ENCODE measurements around the gene CFAP92. TPM values are rescaled to one million over a fixed set of nuclear protein-coding genes. Genes with fewer than 3 reads are reported as not detected.

Gene CFAP92
- total RNA-seq, 2 donors from 2014 or later, result 0.15 to 0.37 TPM

GRCh38 chr3:129007792-129008191 is 13.9 kb upstream of the CFAP92 start:
- no peak overlapping the region for H3K27ac Mint-ChIP-seq
- H3K36me3 Mint-ChIP-seq (ENCODE audit: low read depth), result peaks cover 5% of the 10 kb centered on the region
- H3K27me3 Mint-ChIP-seq, result peaks cover 15% of the 10 kb centered on the region
- no peak overlapping the region for H3K4me3 Mint-ChIP-seq
- H3K4me1 Mint-ChIP-seq, result peaks cover 19% of the 10 kb centered on the region
- ATAC-seq (no peak), DNase-seq (no peak)
- H3K9me3 ChIP-seq (ENCODE audit: control insufficient read depth, low read length, poor library complexity, severe bottlenecking), result no peaks in the 10 kb centered on the region

- DNase-seq (no peak), ATAC-seq (no peak)
- Mint-ChIP-seq H3K27me3 (peaks cover 24% of the 10 kb centered on the region), H3K4me1 (peaks cover 21% of the 10 kb centered on the region), H3K4me3 (no peak overlapping the region), H3K27ac (no peak overlapping the region), H3K36me3 (ENCODE audit: low read depth) (peaks cover 12% of the 10 kb centered on the region)
- no peaks in the 10 kb centered on the region for H3K9me3 ChIP-seq (ENCODE audit: control insufficient read depth, low read length, poor library complexity, severe bottlenecking)
These were observed 13.0 kb upstream of the CFAP92 start for GRCh38 chr3:129006864-129007263.

- ATAC-seq, result no peak
- Mint-ChIP-seq H3K27ac (no peak overlapping the region), H3K36me3 (ENCODE audit: low read depth) (peaks cover 12% of the 10 kb centered on the region), H3K27me3 (peaks cover 26% of the 10 kb centered on the region), H3K4me3 (no peak overlapping the region), H3K4me1 (peaks cover 21% of the 10 kb centered on the region)
- DNase-seq, result no peak
- H3K9me3 ChIP-seq (ENCODE audit: control insufficient read depth, low read length, poor library complexity, severe bottlenecking), result no peaks in the 10 kb centered on the region
These were observed 11.8 kb upstream of the CFAP92 start for GRCh38 chr3:129005526-129006303.

- ATAC-seq, result no peak
- peaks cover 36% of the 10 kb centered on the region for H3K27me3 Mint-ChIP-seq
- no peak for DNase-seq
- peaks cover 21% of the 10 kb centered on the region for H3K4me1 Mint-ChIP-seq
- peak overlapping the region; percentile 68 for H3K4me3 Mint-ChIP-seq
- no peaks in the 10 kb centered on the region for H3K9me3 ChIP-seq (ENCODE audit: control insufficient read depth, low read length, poor library complexity, severe bottlenecking)
- H3K27ac Mint-ChIP-seq, result no peak overlapping the region
- H3K36me3 Mint-ChIP-seq (ENCODE audit: low read depth), result peaks cover 12% of the 10 kb centered on the region
These were observed 10.9 kb upstream of the CFAP92 start for GRCh38 chr3:129004639-129005295.

- peak; percentile 32 to 59 (median 50) for DNase-seq
- no peaks in the 10 kb centered on the region for H3K9me3 ChIP-seq (ENCODE audit: control insufficient read depth, low read length, poor library complexity, severe bottlenecking)
- no peak overlapping the region for H3K27ac Mint-ChIP-seq
- peaks cover 24% of the 10 kb centered on the region for H3K4me1 Mint-ChIP-seq
- peaks cover 12% of the 10 kb centered on the region for H3K36me3 Mint-ChIP-seq (ENCODE audit: low read depth)
- H3K27me3 Mint-ChIP-seq, result peaks cover 36% of the 10 kb centered on the region
- ATAC-seq, result peak; percentile 92
- H3K4me3 Mint-ChIP-seq, result peak overlapping the region; percentile 79
These were observed 9.8 kb upstream of the CFAP92 start for GRCh38 chr3:129003578-129004112.

- ATAC-seq, result no peak
- H3K9me3 ChIP-seq (ENCODE audit: control insufficient read depth, low read length, poor library complexity, severe bottlenecking), result no peaks in the 10 kb centered on the region
- Mint-ChIP-seq H3K36me3 (ENCODE audit: low read depth) (peaks cover 12% of the 10 kb centered on the region), H3K4me1 (peaks cover 24% of the 10 kb centered on the region), H3K4me3 (peak overlapping the region; percentile 80), H3K27me3 (peaks cover 36% of the 10 kb centered on the region), H3K27ac (peak overlapping the region; percentile 6)
- no peak for DNase-seq
These were observed 9.0 kb upstream of the CFAP92 start for GRCh38 chr3:129002573-129003569.

- Mint-ChIP-seq H3K27me3 (peaks cover 36% of the 10 kb centered on the region), H3K27ac (no peak overlapping the region)
- H3K9me3 ChIP-seq (ENCODE audit: control insufficient read depth, low read length, poor library complexity, severe bottlenecking), result no peaks in the 10 kb centered on the region
These were observed 8.1 kb upstream of the CFAP92 start for GRCh38 chr3:129001806-129002572.

GRCh38 chr3:129001101-129001805 is 7.4 kb upstream of the CFAP92 start, which contains the start of gene EFCC1:
EFCC1 (plus strand) TSS chr3:129001304; CDS start chr3:129001629, 325 bp downstream.
- H3K27ac Mint-ChIP-seq, result no peak within 1 kb of the TSS
- peaks cover 12% of the 10 kb centered on the region for H3K36me3 Mint-ChIP-seq (ENCODE audit: low read depth)
- no peak for ATAC-seq
- H3K4me3 Mint-ChIP-seq, result peak within 1 kb of the TSS; percentile 80
- peaks cover 36% of the 10 kb centered on the region for H3K27me3 Mint-ChIP-seq
- no peaks in the 10 kb centered on the region for H3K9me3 ChIP-seq (ENCODE audit: control insufficient read depth, low read length, poor library complexity, severe bottlenecking)
- DNase-seq, result no peak
- peaks cover 22% of the 10 kb centered on the region for H3K4me1 Mint-ChIP-seq

More at GRCh38 chr3:129001806-129002572, 8.1 kb upstream of the CFAP92 start:
- ATAC-seq, result peak; percentile 48
- peaks cover 22% of the 10 kb centered on the region for H3K4me1 Mint-ChIP-seq
- H3K4me3 Mint-ChIP-seq, result peak overlapping the region; percentile 80
- no peak for DNase-seq
- H3K36me3 Mint-ChIP-seq (ENCODE audit: low read depth), result peaks cover 12% of the 10 kb centered on the region

- ATAC-seq (no peak), DNase-seq (no peak)
- Mint-ChIP-seq H3K36me3 (ENCODE audit: low read depth) (peaks cover 12% of the 10 kb centered on the region), H3K27ac (no peak overlapping the region), H3K4me3 (peak overlapping the region; percentile 61), H3K27me3 (peaks cover 36% of the 10 kb centered on the region), H3K4me1 (peaks cover 22% of the 10 kb centered on the region)
- H3K9me3 ChIP-seq (ENCODE audit: control insufficient read depth, low read length, poor library complexity, severe bottlenecking), result no peaks in the 10 kb centered on the region
These were observed 6.8 kb upstream of the CFAP92 start for GRCh38 chr3:129000742-129001100.

GRCh38 chr3:128999102-128999501 is 5.2 kb upstream of the CFAP92 start:
- Mint-ChIP-seq H3K4me1 (peaks cover 22% of the 10 kb centered on the region), H3K4me3 (no peak overlapping the region)
- no peaks in the 10 kb centered on the region for H3K9me3 ChIP-seq (ENCODE audit: control insufficient read depth, low read length, poor library complexity, severe bottlenecking)

GRCh38 chr3:128998561-128998960 is 4.7 kb upstream of the CFAP92 start:
- Mint-ChIP-seq H3K27ac (no peak overlapping the region), H3K4me1 (peaks cover 25% of the 10 kb centered on the region), H3K27me3 (peaks cover 28% of the 10 kb centered on the region), H3K36me3 (ENCODE audit: low read depth) (peaks cover 10% of the 10 kb centered on the region), H3K4me3 (no peak overlapping the region)
- no peak for DNase-seq
- H3K9me3 ChIP-seq (ENCODE audit: control insufficient read depth, low read length, poor library complexity, severe bottlenecking), result no peaks in the 10 kb centered on the region
- ATAC-seq, result no peak

More at GRCh38 chr3:128999102-128999501, 5.2 kb upstream of the CFAP92 start:
- peaks cover 28% of the 10 kb centered on the region for H3K27me3 Mint-ChIP-seq
- ATAC-seq (no peak), DNase-seq (no peak)
- H3K36me3 Mint-ChIP-seq (ENCODE audit: low read depth), result peaks cover 11% of the 10 kb centered on the region
- no peak overlapping the region for H3K27ac Mint-ChIP-seq
